Measurements from ENCODE around the gene CHSY1.

CHSY1 gene

DNA sequence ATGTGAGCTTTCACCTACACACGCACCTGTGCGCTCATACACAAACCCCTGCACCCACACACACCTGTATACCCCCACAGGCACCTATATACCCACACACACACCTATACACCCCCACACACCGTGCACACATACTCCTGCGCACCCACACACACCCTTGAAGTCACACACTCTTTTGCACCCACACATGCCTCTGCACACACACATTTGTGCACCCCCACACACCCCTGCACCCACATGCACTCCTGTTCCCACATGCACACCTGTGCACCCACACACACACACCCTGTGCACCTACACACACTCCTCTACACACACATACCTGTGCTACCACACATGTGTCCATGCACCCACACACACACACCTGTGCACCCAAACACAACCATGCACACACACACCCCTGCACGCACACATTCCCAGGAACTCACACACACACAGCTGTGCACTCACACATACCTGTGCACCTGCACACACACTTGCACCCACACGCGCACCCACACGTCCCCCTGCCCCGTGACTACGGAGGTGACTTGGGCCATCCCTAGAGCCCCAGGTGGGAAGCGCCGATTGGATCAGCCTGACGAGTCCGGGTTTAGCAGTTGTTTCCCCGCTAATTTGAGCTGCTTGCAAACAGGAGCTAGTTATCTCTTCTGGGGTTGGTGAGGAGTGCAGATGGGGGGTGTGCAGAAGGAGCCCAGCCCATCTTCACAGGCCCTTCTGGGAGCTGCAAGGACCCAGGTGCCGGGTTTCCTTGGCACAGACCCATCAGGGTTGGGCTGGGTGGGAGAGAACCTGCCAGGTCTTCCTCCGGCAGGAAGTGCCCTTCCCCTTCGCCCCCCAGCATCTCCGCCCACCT is 97.8 kb downstream of the CHSY1 start:
- Histone ChIP-seq H3K4me2 (peak overlapping the region in 6 of 11 experiments; percentile 6 to 97 (median 84); a peak in 7 of 22 replicates), H3K27ac (no peak overlapping the region), H3K9me3 (replicated peaks in 1 of 11) (no peaks in the 10 kb centered on the region), H3K4me1 (peaks cover 52 to 81% (median 78%) of the 10 kb centered on the region in 10 experiments), H3K27me3 (no peaks in the 10 kb centered on the region), H3K36me3 (no peaks in the 10 kb centered on the region), H3K9ac (no peak overlapping the region), H3K4me3 (no peak overlapping the region), H4K20me1 (no peaks in the 10 kb centered on the region)
- no peak for TF ChIP-seq Cebpa-rat (IDR thresholded peaks at IDR 0.05)

DNA sequence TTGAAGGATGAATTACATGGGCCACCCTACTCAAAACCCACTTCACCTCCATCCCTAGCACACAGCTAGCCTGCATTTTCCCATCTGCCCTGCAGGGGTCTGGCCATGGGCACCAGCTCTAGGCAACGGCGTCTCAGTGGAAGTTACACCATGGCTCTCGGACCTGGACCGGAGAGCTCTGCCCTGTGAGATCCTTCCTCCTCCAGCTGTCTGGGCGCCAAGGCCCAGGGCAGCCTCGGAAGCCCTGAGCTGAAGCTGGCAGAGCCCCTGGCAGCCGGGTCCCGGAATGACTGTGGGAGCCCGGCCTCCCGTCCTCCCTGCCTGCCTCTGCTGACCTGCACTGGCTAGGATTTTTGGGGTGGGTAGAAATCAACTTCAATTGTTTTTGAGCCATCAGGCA is 98.9 kb downstream of the CHSY1 start:
- no peak overlapping the region for H3K9ac ChIP-seq
- H3K9me3 ChIP-seq (replicated peaks in 1 of 11) = no peaks in the 10 kb centered on the region
- no peaks in the 10 kb centered on the region for H4K20me1 ChIP-seq
- H3K27ac ChIP-seq = no peak overlapping the region
- H3K4me2 ChIP-seq = no peak overlapping the region
- no peak overlapping the region for H3K4me3 ChIP-seq
- TF ChIP-seq Cebpa-rat (IDR thresholded peaks at IDR 0.05) = no peak
- H3K27me3 ChIP-seq = no peaks in the 10 kb centered on the region
- H3K4me1 ChIP-seq = peaks cover 52 to 81% (median 78%) of the 10 kb centered on the region in 10 experiments
- no peaks in the 10 kb centered on the region for H3K36me3 ChIP-seq

DNA sequence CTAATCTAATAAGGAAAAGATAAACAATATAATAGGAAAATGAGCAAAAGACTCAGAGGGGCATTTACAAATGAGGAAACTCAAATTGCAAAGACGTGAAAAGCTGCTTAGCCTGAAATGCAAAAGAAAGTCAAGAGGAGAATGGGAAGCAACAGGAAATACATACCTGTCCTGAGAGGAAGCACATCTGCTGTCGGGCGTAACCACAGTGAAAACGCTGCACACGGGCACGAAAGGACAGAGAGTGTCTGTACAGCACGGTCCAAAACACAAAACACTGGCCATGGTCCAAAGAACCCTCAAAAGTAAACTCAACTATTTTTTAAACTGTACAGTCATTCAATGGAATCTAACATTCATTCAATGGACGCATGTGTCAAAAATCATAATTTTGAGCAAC is 100.6 kb downstream of the CHSY1 start:
- Histone ChIP-seq H3K4me3 (no peak overlapping the region), H3K27ac (no peak overlapping the region), H4K20me1 (no peaks in the 10 kb centered on the region), H3K27me3 (no peaks in the 10 kb centered on the region), H3K9ac (no peak overlapping the region), H3K4me1 (peaks cover 47 to 81% (median 78%) of the 10 kb centered on the region in 10 experiments), H3K9me3 (replicated peaks in 1 of 11) (no peaks in the 10 kb centered on the region), H3K36me3 (no peaks in the 10 kb centered on the region), H3K4me2 (peak overlapping the region in 8 of 11 experiments; percentile 26 to 91 (median 86); a peak in 14 of 22 replicates)
- no peak for TF ChIP-seq Cebpa-rat (IDR thresholded peaks at IDR 0.05)

DNA sequence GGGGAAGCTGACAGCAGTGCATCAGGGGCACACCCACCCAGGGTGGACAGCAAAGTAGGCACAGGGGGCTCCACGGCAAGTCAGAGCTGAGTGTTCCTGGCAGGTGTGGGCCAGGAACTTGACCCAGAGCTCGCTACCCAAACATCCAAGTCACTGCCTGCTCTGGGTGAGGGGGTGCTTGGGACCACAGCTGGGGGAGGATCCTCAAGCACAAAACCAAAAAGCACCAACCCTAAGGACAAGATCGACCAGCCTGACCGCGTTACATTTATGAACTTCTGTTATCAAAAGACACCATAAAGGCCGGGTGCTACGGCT is 101.2 kb downstream of the CHSY1 start:
- Histone ChIP-seq H3K27ac (peak overlapping the region in 1 of 11 experiments; percentile 5; a peak in 2 of 22 replicates), H3K9me3 (replicated peaks in 1 of 11) (0 out of 22 replicates have a peak, but pooled peaks cover 0 to under 1% (median 0%) of the 10 kb centered on the region in 11 experiments), H3K27me3 (no peaks in the 10 kb centered on the region), H3K4me2 (peak overlapping the region; percentile 75 to 91 (median 86)), H4K20me1 (no peaks in the 10 kb centered on the region), H3K9ac (no peak overlapping the region), H3K4me3 (no peak overlapping the region), H3K36me3 (no peaks in the 10 kb centered on the region), H3K4me1 (peaks cover 41 to 80% (median 75%) of the 10 kb centered on the region in 10 experiments)
- TF ChIP-seq Cebpa-rat (IDR thresholded peaks at IDR 0.05) = no peak

DNA sequence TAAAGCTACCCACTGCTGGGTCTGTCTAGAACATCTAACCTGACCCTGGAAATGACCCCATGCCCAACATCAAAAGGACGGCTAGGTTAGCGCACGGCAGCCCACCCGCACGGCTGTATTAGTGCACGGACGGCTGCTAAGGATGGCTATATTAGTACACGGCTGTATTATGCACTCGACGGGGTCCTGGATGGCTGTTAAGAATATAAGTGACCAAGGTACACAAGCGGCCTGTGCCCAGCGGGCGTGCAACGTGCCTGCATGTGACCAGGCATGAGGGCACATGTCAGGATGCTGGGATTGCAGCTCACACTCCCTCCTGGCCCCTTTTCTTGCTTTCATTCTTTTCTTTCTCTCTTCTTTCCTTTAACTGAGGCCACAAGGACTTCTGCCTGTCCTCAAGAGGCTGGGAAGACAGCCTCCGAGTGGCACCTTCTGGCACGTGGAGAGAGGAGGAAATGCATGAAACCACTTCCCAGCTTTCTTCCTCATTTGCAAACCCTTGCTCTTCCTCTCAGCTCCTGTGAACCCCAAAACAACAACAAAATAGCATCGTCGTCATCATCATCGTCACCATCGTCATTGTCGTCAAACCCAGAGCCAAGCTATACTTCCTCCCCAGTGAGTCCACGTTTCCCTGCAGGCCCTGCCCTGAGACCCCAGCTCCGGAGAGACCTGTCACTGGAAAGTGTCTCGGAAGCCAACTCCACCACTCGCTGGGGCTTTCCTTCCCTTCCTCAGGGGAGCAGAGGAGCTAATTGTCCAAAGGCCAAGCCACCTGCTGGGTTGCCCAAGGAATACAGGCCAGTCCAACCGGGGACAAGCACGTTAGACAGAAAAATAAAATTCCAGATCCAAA is 101.8 kb downstream of the CHSY1 start:
- no peaks in the 10 kb centered on the region for H3K27me3 ChIP-seq
- peak overlapping the region in 1 of 11 experiments; percentile 5; a peak in 2 of 22 replicates for H3K27ac ChIP-seq
- peak overlapping the region; percentile 75 to 91 (median 86) for H3K4me2 ChIP-seq
- peak overlapping the region in 1 of 11 experiments; percentile 63; a peak in 1 of 22 replicates for H3K9ac ChIP-seq
- no peak overlapping the region for H3K4me3 ChIP-seq
- H3K9me3 ChIP-seq (replicated peaks in 1 of 11) = 0 out of 22 replicates have a peak, but pooled peaks cover 0 to 6% (median 0%) of the 10 kb centered on the region in 11 experiments
- H3K4me1 ChIP-seq = peaks cover 40 to 75% (median 71%) of the 10 kb centered on the region in 10 experiments
- H4K20me1 ChIP-seq = no peaks in the 10 kb centered on the region
- no peak for TF ChIP-seq Cebpa-rat (IDR thresholded peaks at IDR 0.05)
- no peaks in the 10 kb centered on the region for H3K36me3 ChIP-seq

DNA sequence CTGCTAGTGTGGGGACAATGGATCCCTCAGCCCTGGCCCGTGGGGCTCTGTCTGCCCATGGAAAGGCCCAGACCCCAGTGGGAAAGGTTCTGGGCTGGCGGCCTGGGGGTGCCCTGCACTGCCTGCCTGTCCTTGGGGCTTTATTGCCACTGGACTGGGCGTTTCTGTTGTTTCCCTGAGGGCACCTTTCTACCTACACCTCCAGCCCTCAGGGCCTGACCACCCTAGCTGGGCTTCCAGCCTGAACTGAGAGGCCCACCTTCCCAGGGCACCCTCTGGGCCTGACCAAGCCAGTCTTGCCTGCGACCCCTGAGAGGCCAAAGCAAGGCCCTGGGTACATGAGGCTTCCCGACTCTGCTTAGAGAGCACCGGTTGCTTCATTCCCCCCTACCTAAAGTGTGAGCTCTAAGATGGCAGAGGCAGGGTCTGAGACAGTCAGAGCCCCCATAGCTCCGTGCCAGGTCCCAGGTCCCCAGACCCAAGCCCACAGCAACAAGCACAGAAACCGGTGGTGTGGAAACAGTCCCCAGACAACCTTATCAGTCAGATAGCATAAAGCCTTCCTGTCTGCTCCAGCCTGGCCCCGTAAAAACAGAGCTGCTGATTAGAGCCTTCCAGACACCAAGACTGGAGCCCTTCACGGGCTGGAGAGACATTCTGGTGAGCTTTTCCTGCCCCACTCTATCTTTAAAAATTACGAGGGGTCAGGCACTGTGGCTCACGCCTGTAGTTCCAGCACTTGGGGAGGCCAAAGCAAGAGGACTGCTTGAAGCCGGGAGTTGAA is 102.8 kb downstream of the CHSY1 start:
- H4K20me1 ChIP-seq = no peaks in the 10 kb centered on the region
- H3K4me2 ChIP-seq = peak overlapping the region; percentile 75 to 91 (median 86)
- H3K9ac ChIP-seq = peak overlapping the region; percentile 5 to 63 (median 50); a peak in 18 of 22 replicates
- no peaks in the 10 kb centered on the region for H3K36me3 ChIP-seq
- peaks cover 40 to 65% (median 61%) of the 10 kb centered on the region in 10 experiments for H3K4me1 ChIP-seq
- H3K9me3 ChIP-seq (replicated peaks in 1 of 11) = 0 out of 22 replicates have a peak, but pooled peaks cover 0 to 7% (median 0%) of the 10 kb centered on the region in 11 experiments
- no peaks in the 10 kb centered on the region for H3K27me3 ChIP-seq
- H3K4me3 ChIP-seq = no peak overlapping the region
- TF ChIP-seq Cebpa-rat (IDR thresholded peaks at IDR 0.05) = no peak
- H3K27ac ChIP-seq = peak overlapping the region; percentile 14 to 76 (median 49); a peak in 20 of 22 replicates

DNA sequence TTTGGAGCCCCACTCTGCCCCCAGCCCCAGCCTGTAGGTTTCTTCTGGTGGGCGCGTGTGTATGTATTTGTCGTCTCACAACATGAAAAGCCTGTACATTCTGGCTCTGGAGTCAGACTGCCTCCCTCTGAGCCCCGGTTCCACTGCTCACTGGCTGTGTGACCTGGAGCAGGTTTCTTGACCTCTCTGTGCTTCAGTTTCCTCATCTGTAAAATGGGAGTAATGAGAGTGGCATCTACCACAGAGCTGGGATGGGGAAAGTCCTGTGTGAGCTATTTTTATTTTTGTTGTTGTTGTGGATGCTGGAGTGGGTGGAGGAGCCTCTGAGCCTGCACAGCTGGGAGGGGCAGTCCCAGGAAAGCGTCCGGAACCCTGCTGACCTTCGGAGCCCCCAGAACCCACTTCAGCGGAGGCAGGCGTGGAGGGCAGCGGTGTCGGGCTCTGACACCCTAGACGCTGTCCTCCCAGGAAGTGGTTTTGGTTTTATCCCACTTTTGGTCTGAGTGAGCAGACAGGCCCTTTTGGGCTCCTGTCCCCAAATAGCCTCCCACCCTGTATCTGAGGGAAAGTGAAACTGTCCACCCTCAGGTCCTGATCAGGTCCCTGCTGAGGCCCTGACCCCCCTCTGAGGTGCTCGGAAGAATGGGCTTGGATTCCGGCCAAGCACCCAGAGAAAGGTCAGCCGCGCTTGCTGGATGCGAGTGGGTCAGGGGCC is 103.5 kb downstream of the CHSY1 start:
- H3K9me3 ChIP-seq (replicated peaks in 1 of 11) = 0 out of 22 replicates have a peak, but pooled peaks cover 0 to 7% (median 0%) of the 10 kb centered on the region in 11 experiments
- peak overlapping the region; percentile 14 to 76 (median 49); a peak in 20 of 22 replicates for H3K27ac ChIP-seq
- no peaks in the 10 kb centered on the region for H4K20me1 ChIP-seq
- H3K4me3 ChIP-seq = no peak overlapping the region
- H3K4me2 ChIP-seq = peak overlapping the region; percentile 75 to 91 (median 86)
- peak overlapping the region in 10 of 11 experiments; percentile 6 to 63 (median 52); a peak in 17 of 22 replicates for H3K9ac ChIP-seq
- no peak for TF ChIP-seq Cebpa-rat (IDR thresholded peaks at IDR 0.05)
- H3K36me3 ChIP-seq = no peaks in the 10 kb centered on the region
- H3K4me1 ChIP-seq = peaks cover 40 to 60% (median 57%) of the 10 kb centered on the region in 10 experiments
- H3K27me3 ChIP-seq = no peaks in the 10 kb centered on the region

DNA sequence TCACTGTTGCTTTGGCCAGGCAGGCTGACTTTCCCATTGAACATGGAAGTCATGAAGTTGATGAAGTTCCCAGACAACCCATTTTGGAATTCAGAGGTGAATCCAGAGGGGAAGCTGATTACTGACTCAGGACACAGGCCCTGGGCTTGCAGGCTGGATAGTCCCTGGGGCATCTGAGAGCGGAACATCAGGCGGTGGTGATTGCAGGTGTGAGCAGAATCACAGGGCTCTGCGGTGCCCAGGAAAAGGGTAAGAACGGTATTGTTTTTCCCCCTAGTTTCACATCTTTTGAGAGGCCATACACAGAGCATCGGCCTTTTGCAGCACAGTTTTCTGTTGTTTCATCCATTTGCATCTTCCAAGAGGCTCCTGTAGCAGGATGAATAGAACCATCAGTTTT is 104.7 kb downstream of the CHSY1 start:
- Histone ChIP-seq H3K9me3 (replicated peaks in 1 of 11) (0 out of 22 replicates have a peak, but pooled peaks cover 0 to 7% (median 0%) of the 10 kb centered on the region in 11 experiments), H3K4me3 (no peak overlapping the region), H3K4me1 (peaks cover 40 to 60% (median 57%) of the 10 kb centered on the region in 10 experiments), H3K4me2 (peak overlapping the region; percentile 75 to 91 (median 86); a peak in 20 of 22 replicates), H3K27me3 (no peaks in the 10 kb centered on the region), H4K20me1 (no peaks in the 10 kb centered on the region), H3K9ac (0 out of 22 replicates have a peak overlapping the region, but pooled peaks of 1 of the 11 experiments have one; percentile 14), H3K27ac (0 out of 22 replicates have a peak overlapping the region, but pooled peaks of 1 of the 11 experiments have one; percentile 13), H3K36me3 (no peaks in the 10 kb centered on the region)
- no peak for TF ChIP-seq Cebpa-rat (IDR thresholded peaks at IDR 0.05)

All from BLaER1 treated with 17β-estradiol and CSF1 and Interleukin-3, amounts not matched to agents 10 nM and 100 nM (cell line).